Endothelial cell of hepatic sinusoid (primary cell): ENCODE data around the gene RNF121.

Source experiments
- in situ Hi-C: cut with HindIII; loops from 2 replicates; pipeline ENCODE4 v1.10.0; 2017; ENCODE audit warnings: low sequenced_read_pairs

RNF121 gene

DNA sequence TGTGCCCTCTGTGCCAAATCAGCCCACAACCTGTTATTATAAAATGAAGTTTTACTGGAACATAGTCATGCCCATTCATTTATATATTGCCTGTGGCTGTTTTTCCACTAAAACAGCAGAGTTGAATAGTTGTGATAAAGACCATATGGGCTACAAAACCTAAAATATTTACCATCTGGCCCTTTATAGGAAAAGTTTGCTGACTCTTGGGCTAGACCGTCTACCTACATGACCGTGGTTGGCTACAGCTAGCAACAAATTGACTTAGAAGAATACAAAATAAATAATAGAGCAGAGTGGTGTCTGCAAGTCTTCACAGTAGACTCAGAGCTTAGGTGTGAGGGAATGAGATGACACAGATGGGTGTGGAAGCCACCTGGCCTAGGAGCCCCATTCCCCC lies 58.7 kb downstream of the RNF121 start:
- in situ Hi-C loops = no loop called here

DNA sequence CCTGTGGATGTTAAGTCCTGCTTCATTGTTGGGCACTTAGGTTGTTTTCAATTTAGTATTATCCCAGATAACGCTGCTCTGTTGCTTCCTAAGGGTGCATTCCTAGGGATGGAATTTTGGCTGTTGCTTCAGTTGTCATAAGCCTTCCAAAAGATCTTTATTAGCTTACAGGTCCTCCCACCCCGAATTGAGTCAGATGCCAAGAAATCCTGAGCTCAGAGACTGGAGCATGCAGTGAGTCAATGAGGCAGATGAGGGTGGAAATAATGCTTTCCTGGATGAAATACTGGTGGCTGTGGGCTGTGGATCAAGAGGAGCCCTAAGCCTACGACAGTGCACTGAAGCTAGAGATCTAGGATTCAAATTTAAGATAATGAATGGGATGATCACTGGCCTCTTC lies 59.2 kb downstream of the RNF121 start:
- in situ Hi-C loops = no loop called here

DNA sequence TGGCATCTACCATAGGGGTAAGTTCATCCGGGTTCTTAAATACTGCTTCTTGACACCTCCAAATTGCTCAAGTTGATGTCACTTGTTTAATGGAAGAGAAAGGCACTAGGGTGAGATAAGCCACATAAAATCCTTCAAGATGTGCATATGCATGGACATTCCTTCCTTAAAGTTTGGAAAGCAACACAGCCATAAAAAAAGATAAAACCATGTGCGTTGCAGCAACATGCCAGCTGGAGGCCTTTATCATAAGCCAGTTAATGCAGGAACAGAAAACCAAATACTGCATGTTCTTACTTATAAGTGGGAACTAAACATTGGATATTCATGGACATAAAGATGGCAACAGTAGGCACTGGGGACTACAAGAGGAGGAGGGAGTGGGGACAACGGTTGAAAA lies 61.9 kb downstream of the RNF121 start:
- in situ Hi-C loops = no loop called here

DNA sequence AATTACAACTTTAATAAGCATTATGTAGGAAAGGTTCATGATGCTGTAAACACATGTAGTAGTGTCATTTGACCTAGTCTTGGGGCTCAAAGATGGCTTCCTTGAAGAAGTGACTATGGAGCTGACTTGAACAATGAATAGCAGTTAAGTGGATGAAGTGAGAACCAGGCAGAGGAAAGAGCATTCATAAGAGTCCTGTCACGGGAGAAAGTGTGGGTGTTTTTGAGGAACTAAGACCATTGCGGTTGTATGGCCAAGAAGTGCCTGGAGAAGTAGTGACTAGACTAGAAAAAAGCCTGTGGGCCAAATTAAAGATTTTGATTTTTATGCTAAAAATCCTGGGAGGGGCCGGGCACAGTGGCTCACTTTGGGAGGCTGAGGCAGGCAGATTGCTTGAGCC lies 62.6 kb downstream of the RNF121 start:
- in situ Hi-C loops = no loop called here

DNA sequence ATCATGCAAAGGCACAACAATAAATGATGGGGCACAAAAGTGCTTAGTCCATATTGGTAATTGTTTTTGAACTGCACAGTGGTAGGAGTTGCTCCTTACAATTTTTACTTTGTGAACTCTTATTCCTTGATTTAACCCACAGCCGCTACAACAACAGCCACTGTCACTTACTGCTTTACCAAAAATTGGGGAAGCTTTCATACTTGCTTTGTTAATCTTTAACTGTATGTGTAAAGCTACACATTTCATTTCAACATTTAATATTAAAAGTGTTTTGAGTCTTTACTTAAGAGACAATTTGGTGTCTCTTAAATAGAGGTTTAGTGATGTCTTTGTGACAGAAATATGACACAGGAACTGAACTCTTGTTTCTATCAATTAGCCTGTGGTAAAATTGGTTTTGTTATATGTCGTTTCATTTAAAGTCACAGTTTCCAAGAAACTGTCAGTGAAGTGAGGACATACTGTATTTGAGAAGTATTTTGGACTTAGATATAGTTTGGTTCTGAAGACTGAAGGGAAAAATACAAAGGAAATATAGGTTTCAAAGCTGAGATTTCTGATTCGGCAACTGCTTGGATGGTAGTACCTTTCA lies 63.4 kb downstream of the RNF121 start:
- in situ Hi-C loops = no loop called here

DNA sequence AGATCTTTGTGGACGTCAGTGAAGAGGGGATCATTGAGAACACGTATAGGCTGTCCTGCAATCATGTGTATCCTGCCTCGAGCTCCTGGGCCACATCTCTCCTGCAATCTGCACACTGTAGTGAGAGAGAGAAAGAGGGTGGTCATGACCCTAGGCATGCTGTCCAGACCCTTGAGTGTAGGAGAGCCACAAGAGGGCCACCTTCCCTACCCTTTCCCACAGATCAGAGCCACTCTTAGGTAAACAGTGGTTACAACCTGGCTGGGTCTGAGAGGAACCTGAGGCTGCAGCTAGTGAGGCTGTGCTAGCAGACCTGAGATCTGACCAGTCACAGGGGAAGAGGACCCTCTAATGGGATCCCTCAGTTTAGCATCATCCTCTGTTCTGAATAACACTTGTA lies 65.9 kb downstream of the RNF121 start:
- in situ Hi-C loops = no loop called here

DNA sequence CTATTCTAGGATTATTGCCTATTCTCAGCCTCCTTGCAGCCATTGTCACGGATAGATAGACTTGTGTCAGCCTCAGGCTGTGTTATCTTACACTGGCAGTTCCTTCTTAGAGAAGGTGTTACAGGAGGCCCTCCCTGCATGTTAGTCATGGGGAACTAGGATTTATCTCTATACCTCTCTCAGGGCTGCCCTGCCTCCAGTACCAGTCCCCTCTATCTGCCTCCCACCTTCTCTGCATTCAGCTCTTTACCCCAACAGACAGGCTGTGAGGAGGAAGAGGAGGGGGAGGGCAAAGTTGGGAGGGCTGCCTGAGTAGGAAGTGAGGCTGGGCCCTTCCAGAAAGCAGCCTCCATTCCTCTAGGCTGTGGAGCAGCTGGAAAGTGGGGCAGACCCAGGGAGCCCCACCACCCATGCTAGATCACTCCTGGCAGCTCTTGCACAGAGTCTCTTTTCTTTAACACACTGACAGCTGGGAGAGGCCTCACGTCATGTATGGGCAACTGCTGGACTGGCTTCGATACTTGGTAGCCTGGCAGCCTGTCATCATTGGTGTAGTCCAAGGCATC lies 67.0 kb downstream of the RNF121 start:
- in situ Hi-C loops = no loop called here

DNA sequence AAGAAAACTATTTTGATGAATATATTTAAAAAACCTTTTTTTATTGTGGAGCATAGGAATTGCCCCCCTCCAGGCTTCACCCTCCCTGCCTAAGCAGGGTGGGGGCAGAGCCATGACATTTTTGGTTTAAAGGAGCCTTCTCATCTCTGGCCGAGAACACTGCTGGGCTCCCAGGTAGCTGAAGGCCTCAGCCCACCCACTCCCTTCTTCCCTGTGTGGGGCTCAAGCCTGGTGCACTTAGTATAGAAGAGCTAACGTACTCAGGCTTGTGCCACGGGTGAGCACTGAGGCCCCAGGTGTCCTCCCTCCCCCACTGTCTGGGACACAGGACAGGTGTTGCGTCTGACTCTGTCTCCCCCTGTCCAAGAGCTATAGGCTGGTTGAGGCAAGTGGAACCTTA lies 67.7 kb downstream of the RNF121 start:
- in situ Hi-C loops = no loop called here

DNA sequence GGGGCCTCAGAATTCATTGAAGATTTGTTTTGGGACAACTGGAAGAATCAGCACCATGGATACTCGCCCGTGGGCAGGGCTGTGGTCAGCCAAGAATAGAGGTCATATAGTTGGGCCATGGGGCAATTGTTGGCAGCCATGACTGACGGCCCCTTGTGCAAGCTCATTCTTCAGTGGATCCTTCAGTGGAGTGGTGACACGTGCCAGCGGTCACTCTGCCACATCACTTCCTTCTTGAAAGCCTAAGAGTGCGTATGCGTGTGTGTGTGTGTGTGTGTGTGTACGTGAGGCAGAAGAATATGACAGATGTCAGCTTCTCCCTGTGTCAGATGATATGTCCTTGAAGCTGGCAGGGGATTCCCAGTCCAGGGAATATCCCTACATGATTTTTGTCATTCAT lies 68.1 kb downstream of the RNF121 start:
- in situ Hi-C loops = no loop called here

DNA sequence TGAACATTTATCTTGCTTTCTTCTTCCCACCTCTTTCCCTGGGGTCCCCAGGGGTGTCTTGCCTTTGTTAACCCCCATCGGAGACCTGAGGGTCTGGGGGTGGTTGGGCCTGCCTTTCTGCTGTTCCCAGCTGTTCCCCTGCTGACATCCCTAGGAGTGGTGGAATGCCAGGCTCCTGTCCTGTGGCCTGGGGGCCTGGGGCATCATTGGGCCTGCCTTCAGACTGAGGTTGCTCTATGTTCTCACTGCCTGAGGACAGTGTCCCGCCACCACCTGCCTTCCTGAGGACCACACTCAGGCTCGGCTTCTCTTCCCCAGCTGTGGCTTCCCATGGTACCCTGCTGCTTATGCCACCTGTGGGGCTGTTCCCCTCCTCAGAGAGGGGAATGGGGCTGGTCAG lies 68.7 kb downstream of the RNF121 start:
- in situ Hi-C loops = no loop called here

DNA sequence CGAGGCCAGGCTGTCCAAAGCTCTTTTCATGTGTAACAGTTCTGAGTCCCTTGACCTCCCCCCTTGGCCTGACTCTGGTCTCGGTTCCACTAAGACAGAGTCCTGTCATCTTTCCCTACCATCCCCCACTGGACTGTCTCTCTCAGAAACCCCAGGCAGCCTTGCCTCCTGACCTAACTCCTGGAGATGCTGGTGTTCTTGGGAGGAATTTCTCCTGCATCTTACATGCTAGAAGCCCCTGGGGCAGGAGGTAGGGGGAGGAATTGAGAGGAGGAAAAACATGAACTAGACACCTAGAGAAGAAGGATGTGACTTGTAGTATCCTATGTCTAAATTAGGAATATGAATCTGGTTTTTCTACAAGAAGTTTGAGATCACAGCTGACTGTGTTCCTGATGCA lies 69.2 kb downstream of the RNF121 start:
- in situ Hi-C loops = no loop called here

DNA sequence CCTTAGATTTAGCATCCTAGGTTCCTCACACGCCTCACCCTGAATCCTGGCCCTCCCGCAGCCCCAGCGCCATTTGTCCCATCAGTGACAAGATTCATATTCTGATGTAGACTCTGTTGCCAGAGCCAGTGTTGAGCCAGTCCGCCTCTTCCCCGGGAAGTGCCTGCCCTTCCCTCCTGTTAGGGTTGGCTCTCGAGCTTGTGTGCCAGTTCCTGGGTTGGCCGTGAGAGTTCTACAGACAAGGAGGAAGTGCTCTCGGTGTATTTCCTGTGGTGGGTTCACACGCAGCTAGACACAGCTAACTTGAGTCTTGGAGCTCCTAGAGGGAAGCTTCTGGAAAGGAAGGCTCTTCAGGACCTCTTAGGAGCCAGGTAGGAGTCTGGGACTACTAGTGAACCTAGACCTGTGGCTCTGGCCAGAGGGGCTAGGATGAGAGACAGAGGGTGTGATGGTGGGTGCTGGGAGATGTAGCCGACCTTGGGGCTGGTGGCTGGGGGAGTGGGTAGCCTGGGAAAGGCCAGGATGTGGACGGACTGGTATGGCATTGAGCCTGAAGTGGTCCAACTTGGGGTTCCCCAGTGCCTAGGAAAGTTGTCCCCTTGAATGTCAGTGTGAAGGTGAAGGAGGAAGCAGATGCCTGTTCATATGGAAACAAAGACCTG lies 69.9 kb downstream of the RNF121 start, which contains the start of gene IL18BP:
IL18BP (plus strand) TSS at position 261 of the 662 bp plus-strand sequence. CDS start 1,076 bp downstream, outside the sequence.
- in situ Hi-C loops = no loop called here

DNA sequence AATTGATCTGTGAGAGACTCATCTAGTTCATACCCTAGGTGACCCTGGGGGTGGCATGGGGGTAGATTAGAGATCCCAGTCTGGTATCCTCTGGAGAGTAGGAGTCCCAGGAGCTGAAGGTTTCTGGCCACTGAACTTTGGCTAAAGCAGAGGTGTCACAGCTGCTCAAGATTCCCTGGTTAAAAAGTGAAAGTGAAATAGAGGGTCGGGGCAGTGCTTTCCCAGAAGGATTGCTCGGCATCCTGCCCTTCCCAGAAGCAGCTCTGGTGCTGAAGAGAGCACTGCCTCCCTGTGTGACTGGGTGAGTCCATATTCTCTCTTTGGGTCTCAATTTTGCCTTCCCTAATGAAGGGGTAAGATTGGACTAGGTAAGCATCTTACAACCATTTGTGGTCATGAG lies 70.5 kb downstream of the RNF121 start:
- in situ Hi-C loops = no loop called here

DNA sequence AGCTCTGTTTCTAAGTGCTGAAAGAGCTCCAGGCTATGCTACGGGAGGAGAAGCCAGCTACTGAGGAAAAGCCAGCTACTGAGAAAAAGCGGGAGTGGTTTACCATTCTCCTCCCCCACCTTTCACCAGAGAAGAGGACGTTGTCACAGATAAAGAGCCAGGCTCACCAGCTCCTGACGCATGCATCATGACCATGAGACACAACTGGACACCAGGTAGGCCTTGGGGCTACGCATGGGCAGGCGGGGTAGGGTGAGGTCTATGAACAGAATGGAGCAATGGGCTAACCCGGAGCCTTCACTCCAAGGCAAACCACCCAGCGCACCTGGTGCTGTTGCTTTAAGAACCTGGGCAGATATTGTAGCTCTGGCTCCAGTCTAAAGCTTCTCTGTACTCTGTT lies 71.0 kb downstream of the RNF121 start:
- in situ Hi-C loops = no loop called here

DNA sequence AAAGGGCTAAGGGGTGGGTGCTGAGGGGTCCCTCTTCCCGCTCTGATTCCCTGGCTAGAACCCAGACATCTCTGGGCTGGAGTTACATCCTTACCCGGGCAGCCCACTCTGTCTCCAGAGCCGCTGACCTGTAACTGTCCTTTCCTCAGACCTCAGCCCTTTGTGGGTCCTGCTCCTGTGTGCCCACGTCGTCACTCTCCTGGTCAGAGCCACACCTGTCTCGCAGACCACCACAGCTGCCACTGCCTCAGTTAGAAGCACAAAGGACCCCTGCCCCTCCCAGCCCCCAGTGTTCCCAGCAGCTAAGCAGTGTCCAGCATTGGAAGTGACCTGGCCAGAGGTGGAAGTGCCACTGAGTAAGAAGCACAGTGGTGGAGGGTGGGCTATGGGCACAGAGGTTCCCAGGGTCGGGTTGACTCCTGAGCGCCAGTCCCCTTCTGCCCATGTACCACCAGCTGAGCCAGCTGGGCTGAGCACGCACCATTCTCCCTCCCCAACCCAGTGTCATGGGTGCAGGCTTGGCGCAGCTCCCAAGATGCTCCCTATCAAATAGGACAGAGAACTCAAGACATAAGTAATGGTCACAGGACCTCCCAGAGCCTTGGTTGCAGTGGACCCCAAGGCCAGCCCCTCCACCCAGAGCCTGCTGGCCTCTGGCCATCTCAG lies 71.5 kb downstream of the RNF121 start:
- in situ Hi-C loops = no loop called here

DNA sequence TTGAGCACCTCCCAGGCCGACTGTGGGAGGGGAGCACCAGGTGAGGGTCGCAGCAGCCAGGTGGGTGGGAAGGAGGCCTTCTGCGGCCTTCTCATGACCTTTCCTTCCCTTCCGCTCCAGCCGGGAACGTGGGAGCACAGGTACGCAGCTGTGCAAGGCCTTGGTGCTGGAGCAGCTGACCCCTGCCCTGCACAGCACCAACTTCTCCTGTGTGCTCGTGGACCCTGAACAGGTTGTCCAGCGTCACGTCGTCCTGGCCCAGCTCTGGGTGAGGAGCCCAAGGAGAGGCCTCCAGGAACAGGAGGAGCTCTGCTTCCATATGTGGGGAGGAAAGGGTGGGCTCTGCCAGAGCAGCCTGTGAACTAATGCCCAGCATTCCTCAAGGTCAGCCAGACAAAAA lies 72.4 kb downstream of the RNF121 start:
- in situ Hi-C loops = no loop called here

DNA sequence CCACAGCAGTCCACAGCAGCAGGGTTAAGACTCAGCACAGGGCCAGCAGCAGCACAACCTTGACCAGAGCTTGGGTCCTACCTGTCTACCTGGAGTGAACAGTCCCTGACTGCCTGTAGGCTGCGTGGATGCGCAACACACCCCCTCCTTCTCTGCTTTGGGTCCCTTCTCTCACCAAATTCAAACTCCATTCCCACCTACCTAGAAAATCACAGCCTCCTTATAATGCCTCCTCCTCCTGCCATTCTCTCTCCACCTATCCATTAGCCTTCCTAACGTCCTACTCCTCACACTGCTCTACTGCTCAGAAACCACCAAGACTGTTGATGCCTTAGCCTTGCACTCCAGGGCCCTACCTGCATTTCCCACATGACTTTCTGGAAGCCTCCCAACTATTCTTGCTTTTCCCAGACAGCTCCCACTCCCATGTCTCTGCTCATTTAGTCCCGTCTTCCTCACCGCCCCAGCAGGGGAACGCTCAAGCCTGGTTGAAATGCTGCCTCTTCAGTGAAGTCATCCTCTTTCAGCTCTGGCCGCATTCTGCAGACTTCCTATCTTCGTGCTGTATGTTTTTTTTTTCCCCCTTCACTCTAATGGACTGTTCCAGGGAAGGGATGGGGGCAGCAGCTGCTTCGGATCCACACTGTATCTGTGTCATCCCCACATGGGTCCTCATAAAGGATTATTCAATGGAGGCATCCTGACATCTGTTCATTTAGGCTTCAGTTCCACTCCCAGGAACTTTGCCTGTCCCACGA lies 73.2 kb downstream of the RNF121 start:
- in situ Hi-C loops = no loop called here

DNA sequence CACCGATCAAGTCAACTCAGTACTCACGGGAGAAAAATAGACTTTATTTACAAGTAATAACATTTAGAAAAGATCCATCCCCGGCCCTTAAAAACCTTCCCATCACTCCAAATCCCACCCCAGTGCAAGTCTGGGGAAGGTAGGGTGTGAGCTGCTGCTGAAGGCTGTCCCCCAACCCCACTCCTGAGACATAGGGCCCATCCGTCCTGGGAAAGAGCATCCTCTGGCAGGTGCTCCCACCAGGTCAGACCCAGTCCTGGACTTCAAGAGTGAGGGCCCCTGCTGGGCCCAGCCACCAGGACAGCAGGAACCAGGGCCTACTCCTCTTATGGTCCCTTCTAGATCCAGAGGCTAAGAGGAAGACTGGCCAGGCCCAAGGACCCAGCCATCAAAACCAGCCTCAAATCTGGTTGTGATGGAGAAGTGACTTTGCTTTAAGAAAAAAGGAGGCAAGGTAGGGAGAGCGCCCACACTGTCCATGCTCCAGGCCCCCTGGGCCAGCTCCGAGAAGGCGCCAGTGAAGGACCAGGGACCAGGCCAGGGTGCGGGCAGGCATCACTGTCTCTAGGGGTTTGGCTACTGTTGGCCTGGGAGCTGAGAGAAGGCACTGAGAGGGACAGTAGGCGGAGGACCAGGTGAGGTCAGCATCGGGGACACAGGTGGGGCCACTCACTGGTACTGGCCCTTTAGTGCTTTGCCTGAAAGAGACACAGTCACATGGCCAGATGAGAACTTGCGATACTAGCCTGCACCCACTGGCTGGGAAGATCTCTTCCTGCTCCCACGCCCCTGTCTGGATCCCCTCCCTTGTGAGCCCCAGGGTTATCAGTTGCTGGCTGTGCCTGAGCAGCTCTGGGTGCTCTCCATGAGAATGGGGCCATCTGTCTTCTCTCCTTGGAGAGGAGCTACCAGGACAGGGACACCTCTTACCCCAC lies 74.3 kb downstream of the RNF121 start:
- in situ Hi-C loops = no loop called here

DNA sequence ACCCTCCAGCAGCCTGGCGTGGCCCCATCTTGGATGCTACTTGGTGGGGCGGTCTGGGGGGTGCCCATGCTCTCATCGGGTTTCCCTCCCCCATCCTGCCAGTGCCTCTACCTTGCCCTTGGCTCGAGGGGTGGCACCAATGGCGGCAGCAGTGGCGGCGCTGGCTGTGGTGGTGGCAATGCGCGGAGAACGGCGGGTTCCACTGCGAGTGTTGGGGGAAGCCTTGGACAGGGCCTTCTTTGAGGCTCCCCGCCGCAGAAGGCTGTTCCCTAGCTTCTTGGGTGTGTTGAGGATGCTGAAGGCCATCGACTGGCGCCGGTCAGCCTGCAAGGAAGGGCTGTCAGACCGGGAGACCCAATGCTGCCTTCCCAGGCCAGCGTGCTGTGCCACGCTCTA lies 74.9 kb downstream of the RNF121 start:
- in situ Hi-C loops = no loop called here
